NCI-H1417 (cell line): ENCODE data around the gene FCN3.
A peak's percentile ranks its signal among the peaks of the same experiment; 100 is the strongest.

Experiments used
- DNase-seq, 3 experiments: peaks; one replicate each; lab custom pipeline; 2025; lab: John Stamatoyannopoulos, UW

Gene FCN3

DNA sequence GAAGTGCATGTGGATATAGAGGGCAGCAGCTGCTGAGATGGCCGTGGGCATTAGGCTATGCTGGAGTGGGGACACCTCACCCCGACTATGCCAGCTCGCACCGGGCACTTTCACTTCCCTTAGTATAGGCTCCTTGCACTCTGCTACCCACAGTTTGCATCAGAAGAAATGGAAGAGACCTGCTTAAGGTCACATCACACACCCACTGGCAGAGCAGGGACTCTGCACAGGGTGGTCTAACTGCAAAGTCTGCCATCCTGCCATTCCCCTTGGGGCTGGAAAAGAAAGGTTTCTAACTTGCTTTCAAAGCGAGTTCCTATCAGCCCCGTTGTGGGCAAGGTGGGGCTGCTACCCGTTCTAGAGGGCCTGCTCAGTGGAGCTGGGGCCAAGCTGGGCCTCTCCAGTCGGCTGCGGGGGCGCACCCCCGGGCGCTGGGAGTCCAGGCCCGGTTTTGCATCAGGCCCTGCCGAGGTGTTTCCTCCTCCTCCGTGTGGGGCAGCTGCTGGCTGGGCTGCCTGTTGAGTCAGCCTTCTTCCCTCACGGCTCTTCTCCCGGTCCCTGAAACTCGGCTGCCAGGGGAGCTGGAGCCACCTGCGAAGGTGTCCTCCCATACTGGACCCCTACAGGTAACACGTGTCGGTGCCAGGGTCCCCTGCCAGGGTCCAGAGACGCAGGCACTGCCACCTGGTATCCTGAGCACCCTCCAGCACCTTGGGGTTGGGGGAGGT, 32.9 kb downstream of the FCN3 start, which contains the start of gene SYTL1:
Gene SYTL1, plus strand, starts transcription at position 498 of the 728 bp plus-strand sequence. CDS start 3,313 bp downstream, outside the sequence.
- peak; percentile 75 to 78 (median 78) for DNase-seq

DNA sequence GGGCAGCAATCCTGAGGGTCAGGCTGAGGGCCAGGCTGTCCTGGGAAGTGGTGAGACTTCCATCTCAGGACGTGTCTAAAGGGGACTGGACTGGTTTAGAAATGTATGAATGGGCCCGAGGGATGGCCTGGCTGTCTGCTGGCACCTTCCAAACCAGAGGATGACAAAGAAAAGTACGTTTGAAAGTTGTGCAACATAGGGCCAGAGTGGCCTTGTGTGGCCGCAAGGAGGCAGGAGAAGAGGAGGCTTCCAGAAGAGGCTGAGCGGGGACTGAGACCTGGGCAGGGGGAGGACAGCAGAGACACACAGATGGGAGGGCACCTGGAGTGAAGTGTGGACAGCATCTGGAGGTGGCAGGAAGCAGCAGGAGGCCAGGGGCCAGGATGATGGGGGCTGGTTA, 35.4 kb downstream of the FCN3 start:
- DNase-seq = no peak

DNA sequence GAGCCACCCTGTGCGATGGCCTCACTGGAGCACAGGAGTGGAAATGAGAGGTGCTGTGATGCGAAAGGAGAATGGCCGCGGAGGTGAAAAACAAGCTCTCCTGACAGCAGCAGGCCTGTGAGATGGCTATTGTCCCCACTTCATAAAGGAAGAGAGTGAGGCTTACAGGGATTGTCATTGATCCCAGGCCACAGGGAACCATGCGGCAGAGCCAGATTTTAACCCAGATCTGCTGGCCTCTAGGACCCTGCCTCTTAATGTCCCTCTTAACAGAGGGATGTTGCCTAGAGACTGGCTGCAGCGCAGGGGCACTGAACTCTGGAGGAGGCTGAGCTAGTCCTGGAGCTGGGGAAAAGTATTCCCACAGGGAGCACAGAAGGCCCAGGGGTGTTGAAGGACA, 35.9 kb downstream of the FCN3 start:
- no peak for DNase-seq

DNA sequence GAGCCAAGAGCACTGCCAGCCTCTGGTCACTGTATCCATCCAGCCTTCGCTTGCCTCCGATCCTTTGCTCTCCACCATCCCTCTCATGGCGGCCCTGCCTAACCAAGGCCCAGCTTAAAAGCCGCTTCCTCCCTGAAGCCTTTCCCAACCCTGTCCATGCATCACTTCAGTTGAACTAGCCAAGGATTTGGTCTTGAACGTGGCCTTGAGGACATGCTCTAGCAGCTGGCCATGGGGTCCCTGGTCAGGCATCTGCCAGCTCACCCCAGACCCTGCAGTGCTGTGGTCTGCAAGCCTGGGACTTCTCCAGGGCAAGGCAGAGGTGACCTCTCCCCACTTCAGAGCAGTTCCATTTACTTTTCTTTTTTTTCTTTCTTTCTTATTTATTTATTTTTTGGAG, 37.9 kb downstream of the FCN3 start:
- DNase-seq = no peak

DNA sequence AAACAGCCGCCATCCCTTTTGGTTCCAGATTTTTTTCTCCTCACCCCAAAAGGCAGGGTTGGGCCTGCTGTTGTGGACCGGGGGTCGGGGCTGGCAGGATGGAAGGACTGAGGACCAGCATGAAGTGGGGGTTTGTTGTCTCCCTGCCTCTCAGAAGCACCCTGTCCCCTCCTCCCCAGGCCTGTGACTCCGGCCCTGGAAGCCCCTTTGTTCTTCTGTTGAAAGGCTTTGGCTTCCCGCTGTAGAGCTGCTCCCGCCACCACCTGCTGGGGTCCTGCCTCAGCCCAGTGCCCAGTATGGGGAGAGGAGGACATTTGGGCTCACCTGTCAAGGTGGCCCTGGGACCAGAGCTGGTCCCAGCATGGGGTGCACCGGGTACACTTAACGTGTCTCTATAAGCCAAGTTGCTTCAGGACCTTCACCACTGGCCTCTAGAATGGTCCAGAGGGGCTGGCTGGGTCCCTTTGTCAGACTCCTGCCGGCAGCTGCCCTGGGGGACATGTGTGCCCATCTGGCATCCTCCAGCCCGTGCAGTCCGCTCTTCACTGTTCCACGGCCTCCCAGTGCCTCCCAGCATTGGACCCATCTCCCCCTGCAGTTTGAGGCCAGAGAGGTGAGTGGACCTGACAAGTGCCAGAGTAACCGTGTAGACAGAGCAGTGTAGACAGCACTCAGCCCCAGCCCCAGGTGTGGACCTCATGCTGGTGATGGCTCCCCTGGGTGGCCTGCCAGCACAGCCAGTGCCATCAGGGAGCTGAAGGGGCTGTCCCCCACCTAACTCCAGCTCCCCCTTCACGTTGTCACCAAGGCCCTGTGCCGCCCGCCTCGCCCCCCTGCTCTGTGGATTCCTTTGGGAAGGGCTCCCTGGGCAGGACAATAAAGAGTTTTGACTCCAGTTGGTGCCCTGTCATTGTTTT, 38.9 kb downstream of the FCN3 start:
- no peak for DNase-seq

DNA sequence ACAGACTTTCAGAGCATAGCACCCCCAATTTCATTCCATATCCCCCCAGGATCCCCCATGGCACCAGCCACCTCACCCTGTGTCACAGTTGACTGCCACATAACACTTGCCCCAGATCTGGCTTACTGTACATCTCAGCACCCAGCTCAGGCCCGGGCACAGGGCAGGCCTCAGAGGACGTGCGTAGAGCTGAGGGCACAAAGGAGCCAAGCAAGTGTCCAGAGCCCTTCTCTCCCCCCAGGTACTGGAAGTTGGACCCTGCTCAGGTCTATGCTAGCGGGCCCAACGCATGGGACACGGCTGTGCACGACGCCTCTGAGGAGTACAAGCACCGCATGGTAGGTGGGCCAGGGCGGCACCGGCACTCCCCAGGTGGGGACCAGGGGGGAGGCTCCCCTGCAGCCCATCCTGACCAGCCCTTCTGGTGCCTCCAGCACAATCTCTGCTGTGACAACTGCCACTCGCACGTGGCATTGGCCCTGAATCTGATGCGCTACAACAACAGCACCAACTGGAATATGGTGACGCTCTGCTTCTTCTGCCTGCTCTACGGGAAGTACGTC, 40.8 kb downstream of the FCN3 start:
- no peak for DNase-seq

DNA sequence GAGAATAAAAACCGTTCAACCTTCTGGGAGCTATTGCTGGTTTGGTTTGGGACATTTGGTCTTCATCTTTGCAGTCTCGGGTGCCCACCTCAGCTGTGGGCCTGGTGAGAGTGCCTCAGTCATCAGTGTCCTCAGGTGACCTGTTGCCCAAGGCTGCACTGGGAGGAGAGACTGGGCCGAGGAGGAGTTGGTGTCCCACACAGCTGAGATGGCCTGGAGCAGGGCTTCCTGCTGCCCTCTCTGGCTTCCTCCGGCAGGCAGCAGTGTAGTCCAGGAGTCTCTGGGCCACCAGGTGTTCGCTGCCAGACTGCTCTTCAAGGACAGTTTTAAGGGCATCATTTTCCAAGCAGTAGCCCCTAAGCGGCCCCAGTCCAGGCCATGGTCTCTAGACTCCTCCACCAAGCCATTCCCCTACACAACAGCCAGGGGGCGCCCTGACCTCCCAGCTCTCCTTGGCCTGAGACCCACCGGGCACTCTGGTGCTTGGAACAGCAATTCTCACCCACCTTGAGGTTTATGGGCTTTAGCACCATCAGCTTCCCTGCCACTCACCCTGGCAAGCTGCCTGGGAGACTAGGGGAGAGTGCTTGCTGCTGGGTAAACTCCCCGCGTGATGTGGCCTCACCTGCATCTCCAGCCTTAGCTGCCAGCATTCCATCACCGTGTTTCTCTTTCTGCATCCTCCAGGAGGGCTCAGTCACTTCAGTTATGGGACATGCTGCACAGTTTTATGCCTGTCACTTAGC, 41.9 kb downstream of the FCN3 start:
- DNase-seq = peak in 2 of 3 experiments; percentile 17 to 51

DNA sequence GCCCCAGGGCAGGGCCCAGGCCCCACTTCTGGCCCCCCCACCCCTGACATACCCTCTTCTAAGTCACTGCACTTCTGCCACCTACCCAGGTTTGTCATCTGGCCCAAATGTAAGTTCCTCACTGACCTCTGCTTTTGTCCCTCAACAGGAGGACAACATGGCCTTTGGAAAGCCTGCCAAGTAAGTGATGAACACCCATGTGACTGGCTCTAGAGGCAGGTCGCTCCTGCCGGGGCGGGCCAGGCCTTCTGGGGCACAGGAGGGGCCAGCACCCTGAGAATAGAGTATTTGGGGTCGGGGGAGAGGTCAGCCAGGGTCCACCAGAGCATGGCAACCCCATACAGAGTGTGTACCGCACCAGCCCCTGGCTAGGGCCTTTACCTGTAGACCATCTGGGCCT, 42.7 kb downstream of the FCN3 start:
- DNase-seq = no peak

DNA sequence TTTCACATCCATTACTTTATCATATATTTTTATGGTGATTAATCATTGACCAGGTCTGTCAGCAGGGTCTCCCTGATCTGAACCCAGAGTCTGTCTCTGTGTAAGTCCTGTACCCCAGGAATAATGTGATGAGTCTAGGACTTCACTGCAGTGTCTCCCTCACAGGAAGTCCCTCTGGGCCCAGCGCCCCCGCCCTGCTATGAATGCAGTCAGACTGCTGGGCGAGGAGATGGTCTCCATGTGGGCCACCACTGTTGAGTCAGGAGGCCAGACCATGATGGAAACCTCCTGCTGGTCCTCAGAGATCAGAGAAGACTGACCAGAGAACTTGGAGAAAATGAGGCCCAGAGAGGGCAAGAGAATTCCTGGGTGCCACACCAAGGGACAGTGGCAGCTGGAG, 43.2 kb downstream of the FCN3 start:
- DNase-seq = no peak

DNA sequence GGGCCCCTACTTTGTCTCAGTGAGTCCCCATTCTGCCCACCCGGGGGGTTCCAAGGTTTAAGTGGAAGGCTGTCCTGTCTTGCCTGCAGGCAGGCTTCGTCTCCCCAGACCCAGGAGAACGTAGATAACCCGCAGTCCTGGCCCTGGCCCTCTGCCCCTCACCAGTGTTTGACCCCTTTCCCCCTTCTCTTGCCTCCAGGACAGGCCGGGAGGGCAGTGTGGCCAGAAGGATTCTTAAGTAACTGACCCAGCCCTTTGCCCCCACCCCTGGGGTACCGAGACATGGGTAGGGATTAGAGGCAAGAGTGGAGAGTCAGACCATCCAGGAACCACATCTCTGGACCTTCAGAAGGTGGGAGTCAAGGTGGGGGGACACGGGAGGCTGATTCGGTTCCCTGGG, 43.8 kb downstream of the FCN3 start:
- no peak for DNase-seq

DNA sequence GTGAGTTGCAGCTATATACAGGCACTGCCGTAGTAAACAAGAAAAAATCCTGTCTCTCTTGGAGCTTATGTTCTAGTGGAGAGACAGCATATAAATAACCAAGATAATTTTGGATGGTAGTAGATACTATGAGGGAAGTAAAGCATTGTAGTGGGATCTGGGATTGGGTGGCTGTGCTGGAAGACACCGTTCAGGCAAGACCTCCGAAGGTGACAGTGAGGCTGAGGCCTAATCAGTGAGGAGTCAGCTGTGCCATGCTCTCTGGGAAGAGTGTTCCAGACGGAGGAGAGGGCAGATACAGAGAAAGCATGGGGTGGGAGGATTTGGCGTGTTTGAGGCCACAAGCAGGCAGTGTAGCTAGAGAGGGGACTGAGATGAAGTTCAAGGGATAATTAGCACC, 46.7 kb downstream of the FCN3 start:
- no peak for DNase-seq

DNA sequence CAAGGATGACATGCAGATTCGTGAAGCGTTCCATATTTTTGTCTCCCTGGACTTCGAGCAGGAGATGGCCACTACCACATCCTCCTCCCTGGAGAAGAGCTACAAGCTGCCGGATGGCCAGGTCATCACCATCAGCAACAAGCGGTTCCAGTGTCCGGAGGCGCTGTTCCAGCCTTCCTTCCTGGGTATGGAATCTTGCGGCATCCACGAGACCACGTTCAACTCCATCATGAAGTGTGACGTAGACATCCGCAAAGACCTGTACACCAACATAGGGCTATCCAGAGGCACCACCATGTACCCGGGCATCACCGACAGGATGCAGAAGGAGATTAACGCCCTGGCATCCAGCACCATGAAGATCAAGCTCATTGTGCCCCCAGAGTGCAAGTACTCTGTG, 49.3 kb downstream of the FCN3 start:
- DNase-seq = no peak

DNA sequence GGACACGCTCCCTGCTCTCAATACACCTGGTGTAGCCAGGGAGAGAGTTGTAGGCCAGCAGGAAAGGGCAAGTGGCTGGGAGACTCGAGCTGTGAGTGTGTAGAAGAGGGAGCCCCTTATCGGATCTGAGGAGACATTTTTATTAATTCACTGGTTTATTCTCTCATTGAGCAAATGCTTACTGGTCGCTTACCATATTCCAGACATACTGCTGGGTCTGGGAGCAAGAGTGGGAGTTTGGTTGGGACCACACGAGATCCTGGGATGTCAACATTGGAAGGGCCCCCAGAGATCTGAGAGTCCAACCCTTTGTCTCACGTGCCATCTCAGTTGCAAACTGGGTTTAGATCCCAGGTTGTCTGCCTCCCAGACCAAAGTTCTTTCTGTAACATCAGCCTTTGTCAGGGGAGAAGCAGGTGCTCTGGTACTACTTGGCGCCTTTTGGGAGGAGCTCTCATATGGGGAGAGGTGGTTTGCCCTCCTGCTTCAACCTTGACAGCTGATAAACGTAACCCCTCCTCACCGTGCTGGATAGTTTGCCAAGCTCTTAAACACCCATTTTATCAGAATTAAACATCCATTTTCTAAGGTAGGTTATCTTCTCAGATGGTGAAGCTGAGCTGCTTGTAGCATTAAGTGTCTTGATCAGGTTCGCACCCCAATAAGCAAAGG, 51.9 kb downstream of the FCN3 start:
- no peak for DNase-seq

DNA sequence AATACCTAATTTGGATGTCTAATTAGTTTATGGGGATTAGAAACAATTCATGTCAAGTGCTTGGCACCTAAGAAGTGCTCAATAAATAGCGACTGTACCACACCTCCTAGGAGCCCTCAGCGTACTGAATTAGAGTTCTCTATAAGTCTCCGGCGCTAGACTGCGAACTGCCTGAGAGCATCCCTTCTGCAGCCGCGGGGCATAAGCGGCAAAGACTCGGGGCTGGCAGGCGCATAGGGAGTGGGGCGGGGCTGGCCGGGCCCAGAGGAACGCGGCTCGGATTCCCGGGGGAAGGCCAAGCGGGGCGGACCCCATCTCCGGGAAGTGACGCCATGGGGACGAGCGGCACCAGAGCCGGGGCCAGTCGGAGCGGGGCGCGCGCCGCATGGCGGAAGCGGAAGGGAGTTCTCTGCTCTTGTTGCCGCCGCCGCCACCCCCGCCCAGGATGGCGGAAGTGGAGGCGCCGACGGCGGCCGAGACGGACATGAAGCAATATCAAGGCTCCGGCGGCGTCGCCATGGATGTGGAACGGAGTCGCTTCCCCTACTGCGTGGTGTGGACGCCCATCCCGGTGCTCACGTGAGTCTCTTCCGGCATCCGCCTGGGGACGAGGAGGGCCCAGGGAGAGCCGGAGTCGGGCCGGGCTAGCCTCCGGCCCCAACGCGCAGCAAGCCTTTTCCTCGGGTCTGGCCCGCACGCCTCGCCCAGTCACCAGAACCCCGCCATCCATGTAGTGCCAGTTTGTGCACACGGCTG, 52.6 kb downstream of the FCN3 start, which contains the start of gene TMEM222:
Gene TMEM222, plus strand, starts transcription at position 351 of the 756 bp plus-strand sequence. Its CDS starts 35 bp downstream, at position 386.
- DNase-seq = peak; percentile 94 to 98 (median 96)
